ENCODE measurements around the gene RPS16.

Gene RPS16

GRCh38 chr19:39448271-39448670, 12.5 kb upstream of the RPS16 start:
- peak; percentile 54 to 60 for DNase-seq

DNA sequence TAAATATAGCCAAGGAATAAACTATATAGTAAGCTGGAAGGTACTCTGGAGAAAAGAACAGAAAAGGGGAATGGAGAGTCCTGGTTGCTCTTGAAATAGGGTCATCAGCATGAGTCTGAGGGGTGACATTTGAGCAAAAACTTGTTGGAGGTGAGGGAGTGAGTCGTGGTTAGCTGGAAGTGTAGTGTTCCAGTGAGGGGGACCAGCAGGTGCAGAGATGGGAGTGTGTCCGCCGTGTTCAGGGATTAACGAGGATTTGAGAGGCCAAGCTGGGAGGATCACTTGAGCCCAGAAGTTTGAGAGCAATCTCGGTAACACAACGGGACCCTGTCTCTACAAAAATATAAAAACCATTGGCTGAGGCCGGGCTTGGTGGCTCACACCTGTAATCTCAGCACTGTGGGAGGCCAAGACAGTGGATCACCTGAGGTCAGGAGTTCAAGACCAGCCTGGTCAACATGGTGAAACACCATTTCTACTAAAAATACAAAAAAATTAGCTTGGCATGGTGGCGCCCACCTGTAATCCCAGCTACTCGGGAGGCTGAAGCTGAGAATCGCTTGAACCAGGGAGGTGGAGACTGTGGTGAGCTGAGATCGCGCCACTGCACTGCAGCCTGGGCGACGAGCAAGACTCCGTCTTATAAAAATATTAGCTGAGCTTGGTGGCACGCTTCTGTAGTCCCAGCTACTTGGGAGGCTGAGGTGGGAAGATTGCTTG, 10.8 kb upstream of the RPS16 start:
- DNase-seq: no peak

GRCh38 chr19:39445196-39446111, 9.7 kb upstream of the RPS16 start, which contains the start of gene SUPT5H:
SUPT5H (plus strand) TSS chr19:39445582; CDS start chr19:39445891, 309 bp downstream.
- DNase-seq: peak; percentile 97

DNA sequence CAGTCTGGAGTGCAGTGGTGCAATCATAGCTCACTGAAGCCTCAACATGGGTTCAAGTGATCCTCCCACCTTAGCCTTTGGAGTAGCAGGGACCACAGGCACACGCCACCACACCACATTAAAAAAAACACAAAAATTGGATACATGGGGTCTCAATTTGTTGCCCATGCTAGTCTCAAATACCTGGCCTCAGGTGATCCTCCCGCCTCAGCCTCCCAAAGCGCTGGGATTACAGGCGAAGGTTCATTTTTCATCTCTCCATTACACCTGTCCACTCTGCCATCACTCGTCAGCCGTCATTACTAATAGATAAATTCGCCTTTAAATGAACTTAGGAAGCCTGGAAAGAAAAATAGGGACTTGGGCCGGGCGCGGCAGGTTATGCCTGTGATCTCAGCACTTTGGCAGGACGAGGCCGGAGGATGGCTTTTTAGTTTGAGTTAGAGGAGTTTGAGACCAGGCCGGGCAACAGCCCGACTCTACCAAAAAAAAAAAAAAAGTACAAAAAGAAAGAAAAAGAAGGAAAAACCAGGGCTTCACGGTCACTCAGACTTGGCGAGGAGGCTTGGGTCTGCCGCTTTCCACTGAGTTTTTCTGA, 8.9 kb upstream of the RPS16 start:
- no peak for DNase-seq

DNA sequence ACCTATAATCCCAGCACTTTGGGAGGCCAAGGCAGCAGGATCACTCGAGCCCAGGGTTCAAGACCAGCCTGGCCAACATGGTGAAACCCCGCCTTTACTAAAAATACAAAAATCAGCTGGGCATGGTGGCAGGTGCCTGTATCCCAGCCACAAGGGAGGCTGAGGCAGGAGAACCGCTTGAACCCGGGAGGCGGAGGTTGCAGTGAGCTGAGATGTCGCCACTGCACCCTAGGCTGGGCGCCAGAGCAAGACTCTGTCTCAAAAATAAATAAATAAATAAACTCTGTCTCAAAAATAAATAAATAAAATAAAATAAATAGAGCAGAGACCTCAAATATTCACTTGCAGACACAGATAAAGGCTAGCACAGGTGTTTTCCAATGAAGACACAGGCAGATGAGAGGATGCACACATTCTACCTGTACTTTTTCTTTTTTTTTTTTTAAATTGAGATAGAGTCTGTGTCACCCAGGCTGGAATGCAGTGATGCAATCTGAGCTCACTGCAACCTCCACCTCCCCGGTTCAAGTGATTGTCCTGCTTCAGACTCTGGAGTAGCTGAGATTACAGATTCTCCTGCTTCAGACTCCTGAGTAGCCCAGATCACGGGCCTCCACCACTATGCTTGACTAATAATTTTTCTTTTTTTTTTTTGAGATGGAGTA, 2.7 kb upstream of the RPS16 start:
- no peak for DNase-seq

DNA sequence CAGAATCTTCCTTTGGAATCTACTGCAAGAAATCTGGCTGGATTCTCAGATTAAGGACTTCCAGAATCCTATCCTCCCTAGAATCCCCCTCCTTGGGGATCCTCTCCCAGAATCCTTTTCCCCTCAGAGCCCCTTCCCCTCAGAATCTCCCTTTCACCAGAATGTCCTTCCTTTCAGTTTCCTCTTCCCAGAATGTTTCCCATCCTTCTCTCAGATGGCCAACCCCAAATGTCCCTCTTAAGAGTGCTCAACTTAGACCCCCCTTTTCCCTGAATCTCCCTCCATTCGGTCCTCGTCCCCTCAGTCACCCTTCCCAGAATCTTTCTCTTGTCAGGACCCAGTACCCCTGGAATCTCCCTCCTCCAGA, 584 bp upstream of the RPS16 start:
- no peak for DNase-seq

GRCh38 chr19:39434123-39435076, 1.3 kb downstream of the RPS16 start:
- DNase-seq: no peak

- DNase-seq: no peak
Measured at GRCh38 chr19:39433480-39434079, 2.2 kb downstream of the RPS16 start.

- no peak for DNase-seq
Measured at GRCh38 chr19:39432677-39433025, 3.1 kb downstream of the RPS16 start.

DNA sequence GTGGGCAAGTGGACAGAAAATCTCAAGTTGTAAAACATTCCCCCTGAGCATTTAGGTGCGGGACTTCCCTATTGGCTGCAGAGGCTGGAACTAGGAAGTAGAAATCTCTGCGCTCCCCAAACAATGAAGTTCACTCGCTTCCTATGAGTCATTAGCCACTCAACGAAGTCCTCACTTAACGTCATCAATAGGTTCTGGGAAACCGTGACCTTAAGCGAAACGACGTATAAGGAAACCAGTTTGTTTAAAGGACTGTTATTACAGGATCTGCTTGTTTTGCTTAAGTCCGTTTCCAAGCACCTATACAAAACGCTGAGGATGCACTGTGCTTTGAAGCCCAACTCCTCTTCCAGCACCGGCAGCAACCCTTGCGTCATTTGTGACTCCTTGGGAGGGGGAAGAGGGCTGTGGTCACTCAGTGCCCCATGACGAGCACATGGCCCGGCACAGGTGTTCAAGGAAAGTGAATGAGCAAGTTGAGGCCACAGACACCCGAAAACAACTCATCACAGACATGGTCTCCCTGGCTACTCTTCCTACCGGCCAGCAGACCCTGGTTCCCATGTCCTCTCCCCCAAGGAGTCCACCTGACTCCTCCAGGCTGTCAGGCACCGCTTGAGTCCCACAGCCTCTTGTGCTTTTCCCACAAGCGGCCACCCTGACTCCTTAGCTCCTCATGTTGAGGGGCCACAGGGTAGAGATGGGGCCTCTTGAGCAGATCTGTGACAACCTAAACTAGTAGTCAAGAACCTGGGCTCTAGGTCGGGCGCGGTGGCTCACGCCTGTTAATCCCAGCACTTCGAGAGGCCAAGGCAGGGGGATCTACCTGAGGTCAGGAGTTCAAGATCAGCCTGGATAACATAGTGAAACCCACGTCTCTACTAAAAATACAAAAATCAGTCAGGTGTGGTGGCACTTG, 4.8 kb downstream of the RPS16 start:
- peak; percentile 72 to 79 for DNase-seq

GRCh38 chr19:39428283-39429112, 7.3 kb downstream of the RPS16 start:
- no peak for DNase-seq

- no peak for DNase-seq
Measured at GRCh38 chr19:39427707-39428106, 8.0 kb downstream of the RPS16 start.

DNA sequence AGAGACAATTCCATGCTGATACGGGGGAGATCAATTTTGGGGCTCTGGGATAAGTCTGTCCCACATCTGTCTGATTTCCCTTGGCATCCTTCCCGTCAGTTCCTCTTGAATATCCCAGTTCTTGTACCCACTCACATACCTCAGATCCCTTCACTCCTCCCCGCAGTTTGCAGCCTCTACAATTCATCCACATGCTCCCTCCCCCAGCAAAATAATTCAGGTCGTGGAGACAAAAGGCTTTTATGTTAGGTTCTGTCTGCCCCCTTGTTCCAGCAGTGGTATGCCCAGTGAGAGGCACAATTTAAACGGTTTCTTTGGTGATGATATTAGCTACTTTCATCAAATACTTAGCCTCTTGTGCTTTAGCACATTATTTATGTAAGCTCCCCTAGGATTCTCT, 9.6 kb downstream of the RPS16 start:
- no peak for DNase-seq

DNA sequence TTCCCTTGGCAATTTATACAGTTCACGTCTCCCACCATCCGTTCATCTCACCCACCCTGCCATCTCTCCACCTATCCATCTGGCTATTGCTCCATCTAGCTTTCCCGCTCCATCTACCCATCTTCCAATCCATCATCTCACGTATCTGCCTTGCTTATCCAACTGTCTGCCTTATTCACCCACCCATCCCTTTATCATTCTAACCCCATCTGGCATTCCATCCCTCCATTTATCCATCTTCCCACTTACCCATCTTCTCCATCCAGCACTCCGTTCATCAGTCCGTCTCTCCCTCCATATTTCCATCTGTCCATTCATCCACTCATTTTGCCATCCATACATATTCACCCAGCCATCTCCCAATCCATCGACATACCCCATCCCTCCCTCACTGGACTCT, 10.0 kb downstream of the RPS16 start:
- no peak for DNase-seq

GRCh38 chr19:39424934-39425333, 10.8 kb downstream of the RPS16 start:
- DNase-seq: no peak

DNA sequence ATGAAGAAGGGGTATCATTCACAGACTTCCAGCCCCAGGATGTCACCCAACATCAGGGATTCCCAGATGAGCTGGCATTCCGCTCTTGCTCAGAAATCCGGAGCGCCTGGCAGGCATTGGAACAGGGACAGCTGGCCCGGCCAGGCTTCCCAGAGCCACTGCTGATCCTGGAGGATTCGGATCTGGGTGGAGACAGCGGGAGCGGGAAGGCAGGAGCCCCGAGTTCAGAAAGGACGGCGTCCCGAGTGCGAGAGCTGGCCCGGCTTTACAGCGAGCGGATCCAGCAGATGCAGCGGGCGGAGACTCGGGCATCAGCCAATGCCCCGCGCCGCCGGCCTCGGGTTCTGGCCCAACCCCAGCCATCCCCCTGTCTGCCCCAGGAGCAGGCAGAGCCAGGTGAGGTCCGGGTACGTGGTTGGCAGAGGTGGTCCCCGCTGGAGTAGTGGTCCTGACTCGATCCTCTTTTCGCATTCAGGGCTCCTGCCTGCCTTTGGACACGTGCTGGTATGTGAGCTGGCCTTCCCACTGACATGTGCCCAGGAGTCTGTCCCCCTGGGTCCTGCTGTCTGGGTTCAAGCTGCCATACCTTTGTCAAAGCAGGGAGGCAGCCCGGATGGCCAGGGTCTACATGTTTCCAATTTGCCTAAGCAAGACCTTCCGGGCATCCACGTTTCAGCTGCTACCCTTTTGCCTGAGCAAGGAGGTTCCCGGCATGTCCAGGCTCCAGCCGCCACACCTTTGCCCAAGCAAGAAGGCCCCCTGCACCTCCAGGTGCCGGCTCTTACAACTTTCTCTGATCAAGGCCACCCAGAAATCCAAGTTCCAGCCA, 12.3 kb downstream of the RPS16 start:
- no peak for DNase-seq

- no peak for DNase-seq
Measured at GRCh38 chr19:39422020-39422419, 13.7 kb downstream of the RPS16 start.

DNA sequence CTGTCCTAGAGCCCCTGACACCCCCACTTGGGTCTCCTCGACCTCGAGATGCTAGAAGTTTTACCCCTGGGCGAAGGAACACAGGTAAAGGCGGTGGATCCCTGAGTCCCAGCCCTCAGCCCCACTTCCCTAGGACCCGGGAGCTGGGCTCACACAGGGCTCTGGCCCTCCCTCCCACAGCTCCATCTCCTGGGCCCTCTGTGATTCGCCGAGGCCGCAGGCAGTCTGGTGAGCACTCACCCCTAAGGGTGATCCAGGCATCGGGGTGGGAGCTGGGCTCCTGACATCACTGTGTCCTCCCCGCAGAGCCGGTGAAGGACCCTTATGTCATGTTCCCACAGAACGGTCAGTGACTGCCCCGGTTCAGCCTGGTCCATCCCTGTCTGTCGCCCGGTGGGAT, 15.0 kb downstream of the RPS16 start:
- no peak for DNase-seq

DNA sequence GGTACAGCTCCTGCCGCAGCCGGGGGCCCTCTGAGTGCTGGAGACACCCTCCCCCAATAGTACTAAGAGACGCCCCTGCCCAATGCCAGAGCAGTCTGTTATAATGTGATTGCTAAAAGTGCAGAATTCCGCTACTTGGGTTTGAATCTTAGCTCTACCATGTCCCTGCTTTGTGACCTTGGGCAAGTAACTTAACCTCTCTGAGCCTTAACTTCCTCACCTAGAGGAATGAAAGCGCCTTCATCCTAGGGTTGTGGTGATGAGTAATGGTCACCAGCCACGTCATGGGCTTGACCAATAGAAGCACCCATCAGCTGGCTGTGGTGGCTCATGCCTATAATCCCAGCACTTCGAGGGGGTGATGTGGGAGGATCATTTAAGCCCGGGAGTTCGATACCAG, 16.7 kb downstream of the RPS16 start:
- no peak for DNase-seq

Data from activated CD4-positive, alpha-beta T cell treated with anti-CD3 and anti-CD28 coated beads, Interleukin-2, amount 50 U/mL, for 48 hours (primary cell).